GM12873 (cell line): Measurements from ENCODE around the gene NEXMIF.

Experiments
- TF ChIP-seq, protein P1 (sequence below): IDR thresholded peaks from 2 replicates; pipeline ENCODE4 v1.5.1; 2012; ENCODE audit warnings: low read depth, mild to moderate bottlenecking, moderate library complexity, low read length, control low read depth; ENCODE audit not compliant: insufficient read depth; ENCODE audit errors: missing control alignments

Gene NEXMIF

GRCh38 chrX:74911494-74911893, 13.8 kb downstream of the NEXMIF start:
- TF ChIP-seq, protein P1, sequence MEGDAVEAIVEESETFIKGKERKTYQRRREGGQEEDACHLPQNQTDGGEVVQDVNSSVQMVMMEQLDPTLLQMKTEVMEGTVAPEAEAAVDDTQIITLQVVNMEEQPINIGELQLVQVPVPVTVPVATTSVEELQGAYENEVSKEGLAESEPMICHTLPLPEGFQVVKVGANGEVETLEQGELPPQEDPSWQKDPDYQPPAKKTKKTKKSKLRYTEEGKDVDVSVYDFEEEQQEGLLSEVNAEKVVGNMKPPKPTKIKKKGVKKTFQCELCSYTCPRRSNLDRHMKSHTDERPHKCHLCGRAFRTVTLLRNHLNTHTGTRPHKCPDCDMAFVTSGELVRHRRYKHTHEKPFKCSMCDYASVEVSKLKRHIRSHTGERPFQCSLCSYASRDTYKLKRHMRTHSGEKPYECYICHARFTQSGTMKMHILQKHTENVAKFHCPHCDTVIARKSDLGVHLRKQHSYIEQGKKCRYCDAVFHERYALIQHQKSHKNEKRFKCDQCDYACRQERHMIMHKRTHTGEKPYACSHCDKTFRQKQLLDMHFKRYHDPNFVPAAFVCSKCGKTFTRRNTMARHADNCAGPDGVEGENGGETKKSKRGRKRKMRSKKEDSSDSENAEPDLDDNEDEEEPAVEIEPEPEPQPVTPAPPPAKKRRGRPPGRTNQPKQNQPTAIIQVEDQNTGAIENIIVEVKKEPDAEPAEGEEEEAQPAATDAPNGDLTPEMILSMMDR: no peak

- TF ChIP-seq, protein P1: no peak
These were observed 18.8 kb downstream of the NEXMIF start for GRCh38 chrX:74906417-74906816.

GRCh38 chrX:74902806-74903205, 22.4 kb downstream of the NEXMIF start:
- TF ChIP-seq, protein P1: no peak

DNA sequence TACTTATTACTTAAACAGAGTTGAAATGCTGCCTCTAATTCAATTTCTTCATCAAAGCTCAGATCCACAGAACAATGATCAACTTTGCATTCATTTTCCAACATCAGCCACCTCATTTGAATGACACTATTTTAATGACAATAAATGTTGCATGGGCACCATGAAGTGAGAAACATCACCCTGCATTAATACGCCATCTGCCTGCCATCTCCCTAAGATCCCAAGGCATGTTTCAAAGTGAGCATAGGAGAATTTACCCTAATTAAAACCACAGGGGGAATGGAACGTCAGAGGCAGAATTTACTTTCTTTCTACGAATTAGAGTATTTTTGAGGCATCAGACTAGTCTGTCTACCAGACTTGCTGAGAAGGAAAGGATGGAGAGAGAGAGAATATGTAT, 32.7 kb downstream of the NEXMIF start:
- TF ChIP-seq, protein P1: no peak

GRCh38 chrX:74890676-74891430, 34.4 kb downstream of the NEXMIF start:
- TF ChIP-seq, protein P1: no peak

DNA sequence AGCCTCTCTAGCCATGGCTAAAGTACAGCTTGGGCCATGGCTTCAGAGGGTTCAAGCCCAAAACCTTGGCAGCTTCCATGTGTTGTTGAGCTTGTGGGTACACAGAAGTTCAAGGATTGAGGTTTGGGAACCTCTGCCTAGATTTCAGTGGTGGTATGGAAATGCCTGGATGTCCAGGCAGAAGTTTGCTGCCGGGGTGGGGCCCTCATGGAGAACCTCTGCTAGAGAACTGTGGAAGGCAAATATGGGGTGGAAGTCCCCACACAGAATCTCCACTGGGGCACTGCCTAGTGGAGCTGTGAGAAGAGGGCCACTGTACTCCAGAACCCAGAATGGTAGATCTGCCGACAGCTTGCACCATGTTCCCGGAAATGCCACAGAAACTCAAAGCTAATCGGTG, 59.5 kb downstream of the NEXMIF start:
- TF ChIP-seq, protein P1: no peak

- TF ChIP-seq, protein P1: no peak
These were observed 72.0 kb downstream of the NEXMIF start for GRCh38 chrX:74853255-74853654.
